DMS153 (cell line): Measurements from ENCODE around the gene TRIM3.
A peak's percentile ranks its signal among the peaks of the same experiment; 100 is the strongest.
"Not testable (repeated sequence)": the region's sequence is repeated elsewhere in the genome, so short reads cannot be mapped to it uniquely, and the experiment has no call there.

Experiments
- DNase-seq: peaks from one replicate; lab custom pipeline; 2025; lab: John Stamatoyannopoulos, UW

The TRIM3 gene

DNA sequence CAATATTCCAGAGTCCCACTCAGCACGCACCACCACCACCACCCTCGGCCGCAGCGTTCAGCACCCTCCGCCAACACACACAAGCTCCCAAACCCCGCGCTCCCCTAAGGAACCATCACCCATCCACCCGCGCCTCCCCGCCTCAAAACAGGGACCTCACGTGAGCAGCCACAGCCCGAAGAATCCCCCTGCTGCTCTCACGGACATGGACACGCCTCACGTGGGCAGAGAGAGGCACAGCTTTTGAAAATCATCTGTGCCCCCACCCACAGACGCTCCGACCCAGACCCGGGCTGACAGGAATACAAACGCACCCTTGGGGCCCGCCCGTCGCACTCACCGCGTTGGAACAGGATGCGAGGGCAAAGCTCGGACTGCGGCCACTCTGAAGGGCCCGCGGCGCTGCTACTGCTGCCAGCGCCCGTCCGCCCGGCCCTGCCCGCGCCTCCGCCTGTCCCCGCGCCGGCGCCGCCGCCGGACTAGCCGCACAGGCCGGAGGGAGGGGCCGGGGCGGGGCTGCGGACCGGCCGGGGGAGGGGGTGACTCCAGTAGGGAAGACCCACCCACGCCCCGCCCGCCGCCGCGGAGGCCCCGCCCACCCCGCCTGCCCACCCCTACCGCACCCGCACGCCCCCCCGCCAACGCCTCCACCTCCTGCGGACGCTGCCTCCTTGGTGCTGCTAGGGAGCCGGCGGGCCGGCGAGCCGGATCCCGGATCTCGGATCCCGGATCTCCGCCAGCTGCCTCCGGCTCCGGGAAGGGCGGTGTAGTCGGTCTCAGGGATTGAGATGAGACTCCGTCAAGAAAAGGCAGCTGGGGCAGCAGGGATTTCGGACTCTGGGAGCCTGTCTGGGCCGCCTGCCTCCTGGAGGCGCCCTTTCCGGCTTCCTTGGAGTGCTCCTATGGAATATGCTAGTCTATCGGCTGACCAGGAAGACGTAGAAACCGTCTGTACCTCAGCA, at the start of gene TRIM3:
Gene TRIM3, minus strand, starts transcription at position 491 of the 962 bp plus-strand sequence. CDS start 8,246 bp downstream, outside the sequence.
- DNase-seq: peak; percentile 63

DNA sequence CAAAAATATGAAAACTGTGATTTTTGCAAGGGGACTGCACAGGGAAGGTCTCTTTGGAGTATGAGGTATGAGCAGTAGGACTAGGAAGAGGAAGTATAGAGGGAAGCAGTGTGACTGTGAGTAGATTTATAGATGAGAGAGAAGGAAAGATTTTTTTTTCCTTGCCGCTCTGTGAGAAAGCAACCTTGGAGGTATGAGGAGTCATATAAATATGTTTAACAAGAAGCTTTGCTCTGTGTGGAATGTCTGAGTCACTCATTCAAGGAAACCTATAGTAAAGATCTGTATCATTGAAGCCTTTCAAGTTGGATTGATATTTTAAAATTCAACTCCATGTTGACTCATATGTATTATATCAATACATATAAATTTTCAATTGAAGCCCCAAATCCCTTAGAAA, 49.5 kb upstream of the TRIM3 start:
- DNase-seq: no peak

GRCh38 chr11:6521946-6522345, 48.2 kb upstream of the TRIM3 start:
- not testable (repeated sequence) for DNase-seq

DNA sequence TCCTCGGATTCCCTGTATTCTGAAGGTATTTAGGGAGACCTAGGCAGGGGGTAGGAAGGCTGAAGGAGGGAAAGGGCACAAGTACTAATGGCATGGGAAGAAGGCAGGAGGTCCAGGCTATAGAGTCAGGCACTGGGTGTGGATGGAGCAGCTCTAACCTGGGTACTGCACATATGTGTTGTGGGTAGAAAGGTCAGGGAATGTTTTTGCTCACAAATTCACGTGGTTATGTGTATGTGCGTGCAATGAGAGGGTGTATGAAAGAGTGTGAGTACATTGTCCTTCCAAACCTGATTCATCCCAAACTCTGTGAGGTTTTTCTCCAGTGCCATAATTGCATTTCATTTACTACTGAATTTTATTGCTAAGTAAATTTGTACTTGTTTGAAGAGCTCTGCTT, 46.5 kb upstream of the TRIM3 start:
- DNase-seq: no peak

- DNase-seq: no peak
These were observed 43.1 kb upstream of the TRIM3 start for GRCh38 chr11:6516865-6517264.

DNA sequence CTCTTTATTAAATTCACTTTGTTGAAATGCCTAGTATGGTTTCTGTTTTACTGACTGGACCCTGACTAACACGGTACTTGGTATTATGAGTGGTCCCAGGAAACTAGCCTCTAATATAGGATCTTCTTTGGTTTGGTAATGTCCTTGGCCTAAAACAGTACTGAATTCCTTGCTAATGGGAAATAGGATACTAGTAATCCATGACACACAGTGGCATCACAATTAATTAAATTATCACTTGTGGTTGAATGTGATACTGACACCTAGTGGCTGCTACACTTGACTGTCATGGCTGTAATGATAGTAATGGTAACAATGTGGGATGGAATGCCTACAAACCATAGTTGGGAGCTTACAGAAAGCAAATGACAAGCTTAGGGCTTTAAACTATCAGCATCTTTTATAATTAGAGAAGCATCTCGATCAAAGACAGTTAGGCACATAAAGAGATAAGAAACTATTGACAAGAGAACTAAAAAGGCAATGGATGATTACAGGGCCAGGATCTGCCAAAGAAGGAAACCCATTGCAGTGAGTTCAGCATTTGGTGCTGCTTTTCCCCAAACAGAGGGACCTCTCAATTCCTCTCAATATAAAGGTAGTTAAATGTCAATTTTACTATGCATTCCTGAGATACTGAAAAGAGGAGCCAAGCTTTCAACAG, 32.0 kb upstream of the TRIM3 start:
- DNase-seq: peak; percentile 25

GRCh38 chr11:6504166-6504565, 30.4 kb upstream of the TRIM3 start:
- no peak for DNase-seq

GRCh38 chr11:6502382-6502781, 28.6 kb upstream of the TRIM3 start:
- no peak for DNase-seq

GRCh38 chr11:6498544-6498943, 24.8 kb upstream of the TRIM3 start:
- DNase-seq: no peak

GRCh38 chr11:6498121-6498520, 24.4 kb upstream of the TRIM3 start:
- no peak for DNase-seq

DNA sequence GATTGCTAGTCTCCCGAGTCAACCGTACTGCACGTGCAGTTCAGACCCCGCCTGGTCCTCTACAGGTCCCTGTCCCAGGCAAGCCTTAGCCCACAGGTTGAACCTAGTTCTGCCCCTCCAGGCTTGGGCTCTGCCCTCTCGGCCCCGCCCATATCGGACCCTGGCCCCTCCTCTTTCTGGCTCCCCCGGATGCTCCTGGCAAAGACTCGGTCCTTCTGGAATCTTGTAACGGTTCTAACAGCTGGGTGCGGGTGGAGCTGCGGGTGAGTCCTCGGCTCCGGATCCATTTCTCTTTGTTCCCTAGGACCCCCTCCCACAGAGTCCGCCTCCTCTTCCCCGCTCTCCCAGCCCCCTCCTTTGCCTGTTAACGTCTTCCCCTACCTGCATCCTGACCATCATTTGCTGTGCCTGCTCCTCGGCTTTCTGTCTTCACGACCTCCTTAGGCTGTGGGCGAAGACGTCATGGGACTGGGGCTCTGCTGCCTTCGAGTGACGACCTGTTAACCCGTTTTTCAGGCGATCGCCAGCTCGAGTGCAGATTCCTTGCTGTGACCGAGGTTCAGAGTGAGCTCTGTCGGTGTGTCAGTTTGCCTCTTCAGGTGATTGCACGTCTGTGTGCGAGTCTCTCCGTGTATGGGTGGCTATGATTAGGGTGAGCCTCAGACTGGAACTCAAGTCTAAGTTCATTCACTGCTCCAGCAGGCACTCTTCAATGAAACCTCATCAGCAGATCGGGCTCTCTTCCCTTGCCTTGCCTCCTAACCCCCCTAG, 23.5 kb upstream of the TRIM3 start, which contains the start of gene DNHD1:
Gene DNHD1, plus strand, starts transcription at position 212 of the 771 bp plus-strand sequence. CDS start 936 bp downstream, outside the sequence.
- DNase-seq: no peak

- DNase-seq: no peak
These were observed 15.6 kb upstream of the TRIM3 start for GRCh38 chr11:6489306-6489705.

DNA sequence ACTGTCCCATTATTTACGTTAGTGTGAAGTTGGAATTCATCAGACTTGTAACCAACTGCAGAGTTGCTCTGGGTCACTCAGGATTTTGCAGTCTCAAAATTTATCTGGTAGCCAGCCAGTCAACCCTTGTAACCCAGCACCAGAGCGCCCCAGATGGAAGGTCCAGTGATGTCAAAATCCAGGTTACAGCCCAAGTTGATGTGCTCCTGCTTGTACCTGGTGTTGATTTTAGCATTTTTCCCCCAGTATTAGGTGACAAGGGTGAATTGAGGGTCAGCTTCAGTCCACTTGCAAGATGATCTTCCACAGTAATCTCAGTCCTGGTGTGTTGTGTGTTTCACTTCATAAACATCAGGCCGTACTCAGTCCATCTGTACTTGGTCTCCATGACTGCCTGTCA, 15.1 kb upstream of the TRIM3 start:
- DNase-seq: no peak

DNA sequence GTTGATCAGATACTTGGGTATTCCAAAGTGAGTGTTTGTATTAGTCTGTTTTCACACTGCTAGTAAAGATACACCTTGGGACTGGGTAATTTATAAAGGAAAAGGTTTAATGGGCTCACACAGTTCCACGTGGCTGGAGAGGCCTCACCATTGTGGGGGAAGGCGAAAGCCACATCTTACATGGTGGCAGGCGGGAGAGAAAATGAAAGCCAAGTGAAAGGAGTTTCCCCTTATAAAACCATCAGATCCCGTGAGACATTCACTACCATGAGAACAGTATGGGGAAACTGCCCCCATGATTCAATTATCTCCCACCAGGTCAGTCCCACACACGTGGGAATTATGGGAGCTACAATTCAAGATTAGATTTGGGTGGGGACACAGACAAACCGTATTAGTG, 14.6 kb upstream of the TRIM3 start:
- DNase-seq: no peak

DNA sequence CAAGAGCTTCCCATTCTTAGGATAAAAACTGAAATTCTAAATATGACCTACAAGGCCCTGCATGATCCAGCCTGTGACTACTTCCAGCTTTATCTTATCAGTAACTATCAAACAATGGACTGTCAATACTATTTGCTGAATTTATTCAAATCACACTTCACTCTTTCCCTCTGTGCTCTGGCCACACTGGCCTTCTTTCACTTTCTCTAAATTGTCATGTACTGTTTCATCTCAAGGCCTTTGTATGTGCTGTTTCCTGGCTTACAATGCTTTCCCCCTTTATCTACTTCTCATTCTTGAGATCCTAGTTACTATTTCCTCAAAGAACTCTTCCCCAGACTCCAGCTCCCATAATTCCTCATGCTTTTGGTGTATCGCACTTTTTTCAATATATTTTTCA, 13.2 kb upstream of the TRIM3 start:
- no peak for DNase-seq

DNA sequence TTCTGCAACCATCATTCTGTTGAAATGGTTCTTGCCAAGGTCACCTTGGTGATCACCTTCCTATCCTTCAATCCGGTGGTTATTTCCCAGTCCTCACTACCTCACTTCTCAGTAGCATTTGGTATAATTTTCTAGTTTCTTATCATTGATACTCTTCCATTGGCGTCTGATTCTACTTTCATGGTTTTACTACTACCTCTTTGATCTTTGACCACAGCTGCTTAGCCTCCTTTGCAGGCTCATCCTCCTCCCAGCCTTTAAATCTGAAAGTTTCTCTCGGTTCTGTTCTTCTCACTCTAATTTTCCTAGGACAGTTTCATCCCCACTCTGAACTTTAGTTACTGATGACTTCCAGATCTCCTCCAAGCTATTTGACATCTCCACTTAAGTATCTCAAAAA, 12.5 kb upstream of the TRIM3 start:
- no peak for DNase-seq

GRCh38 chr11:6485661-6486060, 11.9 kb upstream of the TRIM3 start:
- no peak for DNase-seq

GRCh38 chr11:6483015-6483414, 9.3 kb upstream of the TRIM3 start:
- no peak for DNase-seq

- DNase-seq: no peak
These were observed 8.7 kb upstream of the TRIM3 start for GRCh38 chr11:6482441-6482840.

DNA sequence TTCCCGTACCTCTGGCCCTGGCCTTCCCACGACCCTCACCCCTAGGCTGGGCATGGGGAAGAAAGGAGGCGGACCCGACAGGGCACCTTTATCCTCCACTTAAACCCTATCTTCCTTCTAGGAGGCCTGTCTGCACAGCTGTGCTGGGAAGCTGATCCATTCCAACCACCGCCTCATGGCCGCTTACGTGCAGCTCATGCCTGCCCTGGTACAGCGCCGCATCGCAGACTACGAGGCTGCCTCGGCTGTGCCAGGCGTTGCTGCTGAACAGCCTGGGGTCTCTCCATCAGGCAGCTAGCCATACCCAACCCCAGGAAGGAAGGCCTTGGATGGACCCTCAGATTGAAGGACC, 8.2 kb upstream of the TRIM3 start:
- DNase-seq: no peak

- peak; percentile 95 for DNase-seq
These were observed 7.5 kb upstream of the TRIM3 start, which contains the start of the genes ARFIP2 and TIMM10B for GRCh38 chr11:6481012-6481923. ARFIP2 (minus strand) TSS chr11:6481331; CDS start chr11:6480421, 910 bp downstream. TIMM10B (plus strand) TSS chr11:6481501; CDS start chr11:6481517, 16 bp downstream.
